CD1c-positive myeloid dendritic cell (primary cell): ENCODE results near the gene FBXW11.
A peak's percentile ranks its signal among the peaks of the same experiment; 100 is the strongest.

Experiments used
- DNase-seq: peaks from one replicate; pipeline ENCODE4 v3.0.0-alpha.2; 2016; ENCODE audit errors: extremely low spot score

The FBXW11 gene

GRCh38 chr5:171841984-171842776 is 164.3 kb downstream of the FBXW11 start:
- no peak for DNase-seq

GRCh38 chr5:171840711-171841522 is 165.5 kb downstream of the FBXW11 start:
- DNase-seq, result peak; percentile 43

GRCh38 chr5:171840066-171840465 is 166.4 kb downstream of the FBXW11 start:
- DNase-seq, result no peak

- DNase-seq, result no peak
Measured at GRCh38 chr5:171839112-171839511, 167.3 kb downstream of the FBXW11 start.

GRCh38 chr5:171838066-171838465 is 168.4 kb downstream of the FBXW11 start:
- DNase-seq, result no peak

- DNase-seq, result no peak
Measured at GRCh38 chr5:171837522-171837921, 168.9 kb downstream of the FBXW11 start.

GRCh38 chr5:171835066-171835465 is 171.4 kb downstream of the FBXW11 start:
- DNase-seq, result no peak

- no peak for DNase-seq
Measured at GRCh38 chr5:171834461-171834860, 172.0 kb downstream of the FBXW11 start.

- DNase-seq, result no peak
Measured at GRCh38 chr5:171832775-171833174, 173.7 kb downstream of the FBXW11 start.

GRCh38 chr5:171830686-171831085 is 175.8 kb downstream of the FBXW11 start:
- no peak for DNase-seq

- no peak for DNase-seq
Measured at GRCh38 chr5:171827162-171827561, 179.3 kb downstream of the FBXW11 start.

GRCh38 chr5:171826132-171826531 is 180.3 kb downstream of the FBXW11 start:
- no peak for DNase-seq

- DNase-seq, result no peak
Measured at GRCh38 chr5:171825051-171825450, 181.4 kb downstream of the FBXW11 start.

- DNase-seq, result no peak
Measured at GRCh38 chr5:171823269-171823668, 183.2 kb downstream of the FBXW11 start.

GRCh38 chr5:171821286-171821685 is 185.2 kb downstream of the FBXW11 start:
- DNase-seq, result no peak

- no peak for DNase-seq
Measured at GRCh38 chr5:171820561-171820960, 185.9 kb downstream of the FBXW11 start.

GRCh38 chr5:171816666-171817065 is 189.8 kb downstream of the FBXW11 start:
- DNase-seq, result no peak

- DNase-seq, result no peak
Measured at GRCh38 chr5:171813813-171814490, 192.5 kb downstream of the FBXW11 start.

GRCh38 chr5:171813270-171813669 is 193.2 kb downstream of the FBXW11 start:
- DNase-seq, result no peak
